Right cardiac atrium (tissue), 5 donors: ENCODE results near the gene DNAJB13. TPM values are rescaled to one million over a fixed set of nuclear protein-coding genes. Genes with fewer than 3 reads are reported as not detected.
"Not testable (repeated sequence)": the region's sequence is repeated elsewhere in the genome, so short reads cannot be mapped to it uniquely, and the experiment has no call there.

ENCODE experiments used
- ATAC-seq, 2 donors: fragments of 200-7000 bp; cut with Tn5 transposase; one replicate each; pipeline versions ENCODE4 v1.8.0 to v1.9.1; 2020; ENCODE audit warnings: moderate library complexity in 2 of 2, mild to moderate bottlenecking in 1 of 2
- DNase-seq, 3 donors: peaks; one replicate each; pipeline ENCODE4 v3.0.0-alpha.2; 2020
- H3K27ac ChIP-seq: one replicate; pipeline ENCODE4 v1.5.1; 2013; ENCODE audit warnings: mild to moderate bottlenecking, low read length, control low read depth, moderate library complexity
- H3K27me3 ChIP-seq: one replicate; pipeline ENCODE4 v1.6.1; 2013; ENCODE audit not compliant: control insufficient read depth, insufficient read depth
- H3K4me1 ChIP-seq: one replicate; pipeline ENCODE4 v1.6.1; 2013; ENCODE audit warnings: low read length; ENCODE audit not compliant: control insufficient read depth, insufficient read depth
- H3K4me3 ChIP-seq: one replicate; pipeline ENCODE4 v1.5.1; 2013; ENCODE audit warnings: low read length, control low read depth
- H3K9me3 ChIP-seq: one replicate; pipeline ENCODE4 v1.6.1; 2013; ENCODE audit warnings: low read length; ENCODE audit not compliant: control insufficient read depth
- WGBS: extraction: QIAGEN DNeasy Blood & Tissue Kit; methylation state at CpG from one replicate; pipeline ENCODE4 v1.1.7; 2013; 5-methylcytosine and 5-hydroxymethylcytosine counted together
- intact Hi-C, 4 donors: fragments of 100-400 bp; cut with DNase I; formaldehyde crosslinking; loops; one replicate each; pipeline versions ENCODE4 v1.11.0 to v1.14.0; 2022 to 2023
- polyA plus RNA-seq: library from polyadenylated mRNA; stranded (reverse); fragments of 200-250 nt; gene quantifications from one replicate; pipeline ENCODE4 v1.2.3, GENCODE V29; 2013
- total RNA-seq, 4 donors: library from RNA; stranded (reverse); fragmentation: NEBNext Ultra II Directional; extraction: Animal tissue kit (Norgen Biotek cat#: 25700); gene quantifications; one replicate each; pipeline ENCODE4 v1.2.1, GENCODE V29; 2021
- donor health status: healthy with polysubstance abuse.
- donor health status: DM: no; HTN: yes; CAD: no.
- donor health status: DM: no; HTN: no; CAD: no.
- donor health status: DM: no; HTN: yes; CAD: no; lungs with severe emphysema.
- donor health status: DM: yes; HTN: yes; CAD: no.

DNAJB13 gene
- total and polyA plus RNA-seq, 5 donors: 0.26 TPM; not detected in 4

GRCh38 chr11:73978576-73979086 lies 27.8 kb downstream of the DNAJB13 start:
- ATAC-seq (no peak), DNase-seq (no peak)
- no peak overlapping the region for H3K4me3 ChIP-seq
- H3K27ac ChIP-seq: no peak overlapping the region
- H3K4me1 ChIP-seq: peaks cover 2% of the 10 kb centered on the region
- intact Hi-C loops: no loop called here
- no peaks in the 10 kb centered on the region for H3K9me3 ChIP-seq
- WGBS: 92% methylated on average over 3 of the region's 3 CpGs
- H3K27me3 ChIP-seq: no peaks in the 10 kb centered on the region

DNA sequence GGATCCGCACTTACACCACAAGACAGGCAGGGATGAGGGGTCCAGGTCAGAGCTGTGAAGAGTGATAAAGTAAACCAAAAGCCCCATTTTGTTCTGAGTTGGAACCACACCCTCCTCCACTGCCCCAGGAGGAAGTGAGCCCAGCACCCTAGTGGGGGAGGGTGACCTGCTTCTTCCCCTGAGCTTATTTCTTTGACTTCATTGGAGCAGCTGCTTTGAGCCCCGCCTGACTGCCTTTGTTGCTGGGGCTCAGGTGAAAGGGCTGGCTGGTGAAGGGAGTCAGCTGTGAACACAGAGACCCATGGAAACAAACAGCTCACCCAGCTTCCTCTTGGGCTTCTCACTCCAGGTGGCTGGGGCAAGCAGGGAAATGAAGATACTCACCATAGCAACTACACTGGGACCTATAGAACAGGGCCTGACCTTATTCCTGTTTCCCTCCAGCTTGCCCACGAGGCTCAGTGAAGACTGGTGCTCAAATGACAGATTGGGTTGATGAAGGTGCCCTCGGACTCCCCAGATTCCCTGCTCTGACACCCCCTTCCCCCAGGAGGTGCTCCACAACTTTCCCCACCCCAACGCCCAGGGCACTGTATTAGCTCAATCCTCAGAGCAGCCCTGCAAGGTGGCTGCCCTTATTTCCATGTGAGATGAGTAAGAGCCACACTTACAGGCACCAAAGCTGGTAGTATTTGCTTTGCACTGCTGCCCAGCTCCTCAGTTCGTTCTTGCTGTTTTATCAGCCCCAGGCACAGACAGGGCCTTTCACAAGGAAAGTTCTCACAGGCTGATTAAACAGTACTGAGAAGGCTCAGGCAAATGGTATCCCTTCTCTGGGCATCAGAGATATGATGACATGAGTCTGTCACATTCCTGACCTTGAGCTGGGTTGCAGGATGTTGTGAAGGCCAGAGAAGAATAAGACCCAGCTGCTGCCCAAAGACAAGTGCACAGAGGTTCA lies 29.5 kb downstream of the DNAJB13 start:
- H3K27ac ChIP-seq: no peak overlapping the region

DNA sequence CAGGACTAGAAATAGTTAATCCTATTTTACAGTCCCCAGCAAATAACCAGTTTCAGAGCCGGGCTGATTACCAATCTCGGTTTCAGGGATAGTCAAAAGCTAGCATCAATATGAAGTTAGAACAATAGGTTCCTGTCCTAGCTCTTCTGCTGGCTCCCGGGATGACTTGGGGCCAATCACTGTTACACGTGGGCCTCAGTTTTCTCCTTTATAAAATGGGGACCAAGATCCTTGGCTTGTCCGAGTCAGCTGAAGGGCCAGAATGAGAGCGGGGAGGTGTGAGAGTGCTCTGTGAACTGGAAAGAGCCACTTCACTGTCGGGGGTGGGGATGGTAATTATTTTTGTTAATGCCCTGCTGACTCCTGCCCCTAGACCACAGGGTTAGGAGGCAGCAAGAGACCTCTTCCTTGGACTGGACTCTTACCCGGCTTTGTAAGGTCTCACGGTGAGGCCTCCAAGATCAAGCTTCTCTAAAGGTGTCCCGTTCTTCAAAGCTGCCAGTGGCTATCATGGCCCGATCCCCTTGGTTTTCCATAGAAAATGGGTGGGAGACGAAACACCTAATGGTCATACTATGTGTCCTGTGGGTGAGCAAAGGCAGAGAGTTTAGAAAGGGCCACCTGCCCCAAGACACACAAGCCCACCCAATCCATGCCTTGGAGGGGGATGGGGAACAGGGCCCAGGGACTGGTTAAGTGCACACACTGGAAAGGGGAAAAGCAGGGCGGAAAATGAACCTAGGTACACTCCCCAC lies 30.4 kb downstream of the DNAJB13 start:
- DNase-seq (no peak), ATAC-seq (no peak)
- Histone ChIP-seq H3K9me3 (no peaks in the 10 kb centered on the region), H3K4me3 (no peak overlapping the region), H3K27me3 (no peaks in the 10 kb centered on the region), H3K27ac (no peak overlapping the region), H3K4me1 (peaks cover 2% of the 10 kb centered on the region)
- 83% methylated on average over 13 of the region's 13 CpGs for WGBS
- intact Hi-C loops: no loop called here

More for the DNA sequence above, 29.5 kb downstream of the DNAJB13 start:
- H3K27me3 ChIP-seq: no peaks in the 10 kb centered on the region
- DNase-seq (peak in 2 of 3 donors; percentile 68 to 74), ATAC-seq (no peak)
- 63% methylated on average over 6 of the region's 6 CpGs for WGBS
- no peaks in the 10 kb centered on the region for H3K9me3 ChIP-seq
- H3K4me1 ChIP-seq: peaks cover 2% of the 10 kb centered on the region
- H3K4me3 ChIP-seq: no peak overlapping the region
- intact Hi-C loops: no loop called here

GRCh38 chr11:73982595-73982989 lies 31.8 kb downstream of the DNAJB13 start, which contains the start of gene UCP2:
UCP2 (minus strand) TSS chr11:73982843; CDS start chr11:73978378, 4,465 bp downstream.
- Histone ChIP-seq H3K4me1 (peaks cover 2% of the 10 kb centered on the region), H3K4me3 (peak within 1 kb of the TSS; percentile 46), H3K27ac (peak within 1 kb of the TSS; percentile 61), H3K27me3 (no peaks in the 10 kb centered on the region), H3K9me3 (no peaks in the 10 kb centered on the region)
- intact Hi-C loops: no loop called here
- WGBS: 1% methylated on average over 43 of the region's 43 CpGs
- DNase-seq: peak; percentile 88 to 95 (median 93)
- ATAC-seq: peak; percentile 94 to 95

GRCh38 chr11:73982990-73983740 lies 32.3 kb downstream of the DNAJB13 start:
- ATAC-seq (peak; percentile 94 to 96), DNase-seq (peak; percentile 92 to 96 (median 96))
- WGBS: under 1% methylated on average over 56 of the region's 56 CpGs
- Histone ChIP-seq H3K27me3 (no peaks in the 10 kb centered on the region), H3K27ac (peak overlapping the region; percentile 61), H3K4me3 (peak overlapping the region; percentile 46), H3K4me1 (peaks cover 2% of the 10 kb centered on the region), H3K9me3 (no peaks in the 10 kb centered on the region)
- intact Hi-C loops: no loop called here

- ATAC-seq: peak; percentile 1 to 20
Measured at GRCh38 chr11:73983741-73984538, 33.1 kb downstream of the DNAJB13 start.

DNA sequence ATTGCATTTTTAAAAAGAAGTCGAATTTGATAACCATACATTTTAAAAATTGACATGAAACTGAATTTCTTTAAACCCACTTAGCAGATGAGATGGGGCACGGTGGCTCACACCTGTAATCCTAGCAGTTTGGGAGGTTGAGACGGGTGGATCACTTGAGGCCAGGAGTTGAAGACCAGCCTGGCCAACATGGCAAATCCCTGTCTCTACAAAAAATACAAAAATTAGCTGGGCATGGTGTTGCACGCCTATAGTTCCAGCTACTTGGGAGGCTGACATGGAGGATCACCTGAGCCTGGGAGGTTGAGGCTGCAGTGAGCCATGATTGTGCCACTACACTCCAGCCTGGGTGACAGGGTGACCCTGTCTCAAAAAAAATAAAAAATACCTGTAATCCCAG lies 34.8 kb downstream of the DNAJB13 start:
- H3K9me3 ChIP-seq, H3K27ac ChIP-seq, intact Hi-C loops, DNase-seq, ATAC-seq, H3K4me1 ChIP-seq, H3K4me3 ChIP-seq, H3K27me3 ChIP-seq: not testable (repeated sequence)
- WGBS: 90% methylated on average over 4 of the region's 4 CpGs

More at GRCh38 chr11:73983741-73984538, 33.1 kb downstream of the DNAJB13 start:
- Histone ChIP-seq H3K27ac (peak overlapping the region; percentile 4), H3K27me3 (no peaks in the 10 kb centered on the region), H3K9me3 (no peaks in the 10 kb centered on the region), H3K4me3 (peak overlapping the region; percentile 46), H3K4me1 (peaks cover 2% of the 10 kb centered on the region)
- intact Hi-C loops: no loop called here
- 40% methylated on average over 18 of the region's 18 CpGs for WGBS
- no peak for DNase-seq

DNA sequence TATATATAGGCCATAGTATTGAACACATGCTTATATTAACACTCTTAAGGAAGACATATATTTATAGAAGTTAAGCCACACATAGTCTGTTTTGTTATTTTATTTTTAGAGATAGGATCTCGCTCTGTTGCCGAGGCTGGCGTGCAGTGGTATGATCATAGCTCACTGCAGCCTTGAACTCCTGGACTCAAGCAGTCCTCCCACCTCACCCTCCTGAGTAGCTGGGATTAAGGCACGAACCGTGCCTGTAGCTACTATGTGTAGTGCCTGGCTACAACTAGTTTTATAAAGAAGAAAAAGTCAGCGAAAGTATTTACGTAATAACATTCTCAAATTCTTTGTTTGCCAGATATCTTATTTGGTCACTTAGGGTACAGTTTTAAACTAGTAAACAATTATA lies 37.4 kb downstream of the DNAJB13 start:
- intact Hi-C loops: no loop called here
- no peak overlapping the region for H3K4me3 ChIP-seq
- WGBS: 91% methylated on average over 7 of the region's 7 CpGs
- no peaks in the 10 kb centered on the region for H3K4me1 ChIP-seq
- no peak for ATAC-seq
- no peaks in the 10 kb centered on the region for H3K27me3 ChIP-seq
- H3K9me3 ChIP-seq: no peaks in the 10 kb centered on the region
- H3K27ac ChIP-seq: no peak overlapping the region
- DNase-seq: no peak

DNA sequence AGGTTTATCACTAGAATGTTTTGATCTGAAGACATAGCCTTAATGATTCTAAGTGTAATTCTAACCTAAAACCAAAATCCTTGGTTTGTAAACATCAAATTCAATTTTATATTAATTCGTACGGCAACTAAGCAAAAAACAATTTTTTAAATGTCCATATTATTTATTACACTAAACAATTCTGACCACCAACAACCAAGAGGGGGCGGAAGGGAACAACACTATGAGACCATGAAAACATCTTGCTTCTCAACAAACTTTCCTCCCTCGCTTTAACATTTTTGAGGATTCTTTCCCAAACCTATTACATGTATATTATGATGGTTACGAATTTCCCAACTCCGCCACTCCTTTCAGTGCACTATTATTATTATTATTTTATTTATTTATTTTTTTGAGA lies 38.3 kb downstream of the DNAJB13 start:
- H3K9me3 ChIP-seq: no peaks in the 10 kb centered on the region
- no peaks in the 10 kb centered on the region for H3K27me3 ChIP-seq
- WGBS: 94% methylated on average over 6 of the region's 6 CpGs
- DNase-seq (no peak), ATAC-seq (no peak)
- no peak overlapping the region for H3K27ac ChIP-seq
- intact Hi-C loops: no loop called here
- H3K4me1 ChIP-seq: no peaks in the 10 kb centered on the region
- no peak overlapping the region for H3K4me3 ChIP-seq

- ATAC-seq: no peak
- Histone ChIP-seq H3K27ac (no peak overlapping the region), H3K4me3 (no peak overlapping the region), H3K4me1 (no peaks in the 10 kb centered on the region), H3K27me3 (no peaks in the 10 kb centered on the region), H3K9me3 (no peaks in the 10 kb centered on the region)
- intact Hi-C loops: no loop called here
- no peak for DNase-seq
- WGBS: 73% methylated on average over 2 of the region's 2 CpGs
Measured at GRCh38 chr11:73990730-73991129, 39.9 kb downstream of the DNAJB13 start.
